Measurements from ENCODE around the gene MSANTD1. TPM values are rescaled to one million over a fixed set of nuclear protein-coding genes. Genes with fewer than 3 reads are reported as not detected.
A peak's percentile ranks its signal among the peaks of the same experiment; 100 is the strongest.

MSANTD1 gene
- total and polyA plus RNA-seq, 10 of the 15 experiments (the other 5 are each of a cell fraction or from before 2014, with no cell fraction given) = 0.07 to 0.87 (median 0.22) TPM; not detected in 2

DNA sequence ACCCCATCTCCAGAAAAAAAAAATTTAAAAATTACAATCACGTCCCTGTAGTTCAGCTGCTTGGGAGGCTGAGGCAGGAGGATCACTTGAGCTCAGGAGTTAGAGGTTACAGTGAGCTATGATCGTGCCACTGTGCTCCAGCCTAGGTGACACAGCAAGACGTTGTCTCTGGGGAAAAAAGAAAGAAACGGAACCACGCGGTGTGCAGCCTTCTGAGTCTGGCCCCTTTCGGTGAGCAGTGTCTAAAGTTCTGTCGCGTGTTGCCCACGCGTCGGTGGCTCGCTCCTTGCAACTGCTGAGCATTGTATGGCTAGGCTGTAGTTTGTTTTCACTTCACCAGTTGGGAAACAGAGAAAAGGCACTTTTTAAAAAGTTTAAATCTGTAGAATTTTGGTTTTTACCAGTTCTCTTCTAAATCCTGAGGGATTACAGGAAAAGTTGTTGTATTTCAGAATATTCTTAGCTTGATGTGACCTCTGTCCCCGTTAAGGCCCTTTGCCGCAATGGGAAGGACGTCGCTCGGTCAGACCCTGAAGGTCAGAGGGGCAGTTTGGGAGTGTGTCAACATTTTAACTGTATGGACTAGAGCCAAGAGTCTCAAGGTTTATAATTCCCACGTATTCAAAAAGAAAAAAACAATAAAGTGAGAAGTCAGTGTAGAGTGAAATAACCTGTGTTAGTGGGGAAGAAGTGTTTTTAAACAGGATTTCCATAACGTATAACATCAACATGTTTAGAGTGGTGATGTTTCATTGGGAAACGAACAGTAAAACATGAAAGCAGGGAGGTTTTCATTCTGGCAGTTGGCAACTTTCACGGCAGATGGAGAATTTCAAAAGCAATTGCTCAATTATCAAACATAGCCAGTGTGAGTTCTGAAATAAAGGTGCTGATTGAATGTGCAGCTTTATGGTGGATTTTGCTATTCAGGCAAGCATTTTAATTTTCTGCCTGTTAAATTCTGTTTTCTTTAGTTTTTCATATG, 45.8 kb upstream of the MSANTD1 start:
- peak overlapping the region; percentile 15; the same call in 1 of the 2 replicates for H3K4me3 ChIP-seq
- H2AFZ ChIP-seq (ENCODE audit: control insufficient read depth, low read depth, low read length) = no peak overlapping the region
- H3K79me2 ChIP-seq (ENCODE audit: control insufficient read depth, insufficient read depth, low read length) = no peaks in the 10 kb centered on the region
- H3K27me3 ChIP-seq (replicated peaks in 1 of 2; ENCODE audit: control insufficient read depth in 2 of 2, insufficient read depth in 2 of 2, low read length in 1 of 2) = no peaks in the 10 kb centered on the region
- 37% methylated on average over 22 of the region's 22 CpGs for WGBS (ENCODE audit: insufficient coverage, insufficient replicate concordance, low lambda C conversion rate, missing lambda C conversion rate)
- no peak overlapping the region; the same call in 1 of the 2 replicates for H3K4me2 ChIP-seq (ENCODE audit: control insufficient read depth, insufficient read depth)
- in situ Hi-C loops (cut with MboI) = no loop called here
- H3K27ac ChIP-seq (ENCODE audit: control insufficient read depth, insufficient read depth) = peak overlapping the region; percentile 78
- FAIRE-seq = peak; percentile 35
- SMC1A ChIA-PET (ENCODE audit: uncharacterized antibody, unreplicated experiment) = interaction anchor here (1.0 to 1.4 kb wide), 6 partner anchors 9 to 186 kb away, joined by 3 to 5 read pairs (median 3); no protein-coding TSS in a partner anchor
- CTCF ChIA-PET = interaction anchor here (0.7 to 1.9 kb wide), 5 partner anchors 8 to 277 kb away, joined by 3 to 5 read pairs (median 4); no protein-coding TSS in a partner anchor
- no peaks in the 10 kb centered on the region for H3K9me3 ChIP-seq (replicated peaks; ENCODE audit: control insufficient read depth, insufficient read depth, low read length)
- RAD21 ChIA-PET (ENCODE audit: unreplicated experiment) = interaction anchor here (0.8 to 1.5 kb wide), 3 partner anchors 13 to 157 kb away, joined by 3 read pairs; no protein-coding TSS in a partner anchor
- peak; percentile 37 for ATAC-seq
- peaks cover 17% of the 10 kb centered on the region for H3K4me1 ChIP-seq (ENCODE audit: control insufficient read depth, insufficient read depth, low read length)
- H3K36me3 ChIP-seq (ENCODE audit: control insufficient read depth in 2 of 2, insufficient read depth in 2 of 2, low read length in 1 of 2) = peaks cover 21 to 43% of the 10 kb centered on the region in 2 experiments
- 0 out of 2 replicates have a peak overlapping the region, but pooled peaks have one; percentile 12 for H3K9ac ChIP-seq (ENCODE audit: control insufficient read depth, insufficient read depth, low read length)
- POLR2A ChIA-PET = interaction anchor here (0.6 to 1.2 kb wide), 2 partner anchors 12 to 1330 kb away, joined by 3 to 4 read pairs; no protein-coding TSS in a partner anchor
- no TSS peak for BruUV-seq (replicated peaks)
- intact Hi-C loops (cut with micrococcal nuclease; ENCODE audit: unreplicated experiment) = no loop called here
- no peak for DNase-seq (ENCODE audit: low read depth, low spot score)
- TF ChIP-seq ZBTB40 (IDR thresholded peaks at IDR 0.05; ENCODE audit: borderline replicate concordance) (no peak), PAX8 (IDR thresholded peaks at IDR 0.05) (no peak), POLR2A (IDR thresholded peaks at IDR 0.05; ENCODE audit: low read depth, low read length) (0 out of 2 replicates have a peak, but pooled peaks have one; percentile 33), NR2C1 (IDR thresholded peaks at IDR 0.05) (no peak), PAX5 (IDR thresholded peaks at IDR 0.05; ENCODE audit: borderline replicate concordance, low read depth, low read length) (no peak), BHLHE40 (IDR thresholded peaks at IDR 0.05; ENCODE audit: borderline replicate concordance in 1 of 2, low read depth in 2 of 2, low read length in 1 of 2) (peak in 1 of 2 experiments; percentile 34; a peak in 1 of 4 replicates), ZSCAN29 (IDR thresholded peaks at IDR 0.05) (no peak), ATF7 (IDR thresholded peaks at IDR 0.05; ENCODE audit: low read depth) (no peak), ELK1 (IDR thresholded peaks at IDR 0.05; ENCODE audit: low read depth, low read length) (no peak), MEF2B (IDR thresholded peaks at IDR 0.05; ENCODE audit: partially characterized antibody, poor library complexity, severe bottlenecking) (peak; percentile 53), LARP7 (IDR thresholded peaks at IDR 0.05) (no peak)
- no peaks in the 10 kb centered on the region; the same call in none of the 2 replicates for H4K20me1 ChIP-seq (ENCODE audit: control insufficient read depth, insufficient read depth)
